ENCODE results near the gene FAM193A.
"Not testable (repeated sequence)": the region's sequence is repeated elsewhere in the genome, so short reads cannot be mapped to it uniquely, and the experiment has no call there.

FAM193A gene

DNA sequence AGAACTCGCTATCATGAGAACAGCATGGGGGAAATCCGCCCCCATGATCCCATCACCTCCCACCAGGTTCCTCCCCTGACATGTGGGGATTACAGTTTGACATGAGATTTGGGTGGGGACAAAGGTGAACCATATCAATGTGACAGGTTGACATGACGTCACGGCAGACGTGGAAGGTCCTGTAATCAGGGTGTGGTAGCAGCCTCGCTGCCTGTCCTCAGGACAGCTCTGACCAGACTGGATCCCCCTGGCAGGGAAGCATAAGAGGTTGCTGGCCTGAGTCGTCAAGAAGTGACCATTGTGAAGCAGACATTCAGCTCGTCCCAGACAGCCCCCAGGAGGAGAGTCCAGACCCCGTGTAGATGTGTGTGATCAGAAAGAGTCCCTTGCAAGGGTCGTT lies 115.1 kb downstream of the FAM193A start:
- no peak for DNase-seq (ENCODE audit: low read depth in 2 of 2)

GRCh38 chr4:2651998-2652397 lies 115.6 kb downstream of the FAM193A start:
- no peak for DNase-seq (ENCODE audit: low read depth in 2 of 2)

DNA sequence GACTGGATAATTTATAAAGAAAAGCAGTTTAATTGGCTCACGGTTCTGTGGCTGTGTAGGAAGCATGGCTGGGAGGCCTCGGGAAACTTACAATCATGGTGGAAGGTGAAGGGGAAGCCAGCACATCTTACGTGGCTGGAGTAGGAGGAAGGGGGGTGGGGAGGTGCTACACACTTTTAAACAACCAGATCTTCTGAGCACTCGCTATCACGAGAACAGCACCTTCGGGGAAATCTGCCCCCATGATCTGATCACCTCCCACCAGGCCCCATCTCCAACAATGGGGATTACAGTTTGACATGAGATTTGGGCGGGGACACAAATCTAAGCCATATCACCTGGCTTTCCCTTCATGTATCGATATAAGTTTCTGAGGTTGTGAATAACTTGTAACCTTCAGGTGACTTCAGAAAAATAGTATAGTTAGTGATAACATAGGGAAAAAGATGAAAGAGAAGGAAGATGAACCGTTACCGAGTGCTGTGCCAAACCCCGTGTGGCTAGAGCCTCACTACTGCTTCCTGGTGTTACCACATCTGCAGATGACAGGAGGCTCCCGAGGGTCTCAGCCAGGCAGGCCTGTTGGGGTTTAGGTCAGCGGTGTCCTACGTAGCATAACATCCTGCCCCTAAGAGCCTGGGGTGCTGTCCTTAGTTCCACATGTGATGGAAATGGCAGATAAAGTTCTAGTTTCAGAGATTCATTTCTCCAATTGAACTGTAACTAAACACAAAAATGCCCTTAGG lies 116.1 kb downstream of the FAM193A start:
- no peak for DNase-seq (ENCODE audit: low read depth in 2 of 2)

DNA sequence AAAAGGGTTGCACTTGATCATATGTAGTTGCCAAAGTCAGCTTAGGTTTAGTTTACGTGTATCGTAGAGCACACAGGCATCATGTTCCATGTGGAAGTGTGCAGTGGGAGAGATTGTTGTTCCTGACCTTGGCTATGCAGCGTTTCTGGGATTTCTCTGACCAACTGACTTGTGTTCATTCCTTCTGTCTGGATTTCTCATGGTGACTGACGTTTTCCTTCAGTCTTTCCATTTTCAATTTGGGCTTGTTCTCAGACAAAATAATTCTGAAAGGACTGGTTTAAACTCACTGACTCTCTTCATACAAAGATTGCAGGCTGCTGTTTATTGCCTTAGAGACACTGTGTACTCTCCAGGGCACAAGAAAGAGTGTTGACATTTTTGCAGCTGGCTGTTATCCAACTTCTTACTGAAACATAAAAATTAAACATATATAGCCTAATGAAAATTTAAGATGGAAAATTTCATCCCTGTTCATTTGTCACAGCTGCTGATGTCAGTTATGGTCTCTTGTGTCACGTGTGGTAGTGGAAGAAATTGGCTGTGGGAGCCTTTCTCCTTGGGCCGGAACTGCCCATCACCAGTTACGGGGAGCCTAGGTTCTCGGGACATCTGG lies 124.3 kb downstream of the FAM193A start:
- DNase-seq (ENCODE audit: low read depth in 2 of 2) = no peak

- no peak for DNase-seq (ENCODE audit: low read depth in 2 of 2)
Measured at GRCh38 chr4:2662598-2662997, 126.2 kb downstream of the FAM193A start.

- DNase-seq (ENCODE audit: low read depth in 2 of 2) = no peak
Measured at GRCh38 chr4:2663275-2663674, 126.8 kb downstream of the FAM193A start.

DNA sequence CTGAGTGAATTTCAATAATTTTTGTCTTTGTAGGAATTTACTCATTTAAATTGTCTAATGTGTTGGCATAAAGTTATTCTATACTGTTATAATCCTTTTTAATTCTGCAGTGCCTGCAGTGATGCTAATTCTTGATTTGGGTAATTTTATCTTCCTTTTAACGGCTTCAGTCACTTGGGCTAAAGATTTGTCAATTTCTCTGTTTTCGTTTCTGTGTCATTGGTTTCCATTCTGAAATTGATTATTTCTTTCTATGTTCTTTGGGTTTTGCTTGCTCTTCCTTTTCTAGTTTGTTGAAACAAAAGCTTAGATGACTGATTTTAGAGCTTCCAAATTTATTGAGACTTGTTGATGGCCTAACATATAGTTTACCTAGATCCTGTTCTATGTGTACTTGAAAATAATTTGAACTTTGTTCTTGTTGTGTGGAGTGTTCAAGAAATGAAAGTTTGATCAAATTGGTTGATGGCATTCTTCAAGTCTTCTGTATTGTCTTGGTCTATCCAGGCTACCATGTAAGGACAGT lies 130.3 kb downstream of the FAM193A start:
- DNase-seq (ENCODE audit: low read depth in 2 of 2) = no peak

- no peak for DNase-seq (ENCODE audit: low read depth in 2 of 2)
Measured at GRCh38 chr4:2667428-2667827, 131.0 kb downstream of the FAM193A start.

- no peak for DNase-seq (ENCODE audit: low read depth in 2 of 2)
Measured at GRCh38 chr4:2671267-2671895, 134.9 kb downstream of the FAM193A start.

- DNase-seq (ENCODE audit: low read depth in 2 of 2) = no peak
Measured at GRCh38 chr4:2672082-2672481, 135.6 kb downstream of the FAM193A start.

DNA sequence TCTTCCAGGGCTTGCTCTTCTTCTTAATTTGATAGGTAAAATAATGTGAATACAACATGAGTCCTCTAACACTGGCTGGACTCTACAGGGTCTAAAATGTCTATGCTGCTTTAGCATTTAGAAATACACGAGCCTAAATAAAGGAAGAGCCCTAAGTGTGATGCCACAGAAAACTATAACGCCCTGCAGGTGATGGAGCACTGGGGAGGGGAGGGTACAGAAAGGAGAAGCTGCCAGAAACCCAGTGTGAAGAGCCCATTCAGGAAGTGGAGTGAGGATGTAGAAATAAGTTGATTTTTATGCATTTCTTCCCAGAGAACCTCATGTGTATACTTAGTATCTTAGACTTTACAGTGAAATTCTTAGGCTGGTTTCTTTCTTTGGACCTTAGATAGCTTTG lies 136.3 kb downstream of the FAM193A start:
- no peak for DNase-seq (ENCODE audit: low read depth in 2 of 2)

DNA sequence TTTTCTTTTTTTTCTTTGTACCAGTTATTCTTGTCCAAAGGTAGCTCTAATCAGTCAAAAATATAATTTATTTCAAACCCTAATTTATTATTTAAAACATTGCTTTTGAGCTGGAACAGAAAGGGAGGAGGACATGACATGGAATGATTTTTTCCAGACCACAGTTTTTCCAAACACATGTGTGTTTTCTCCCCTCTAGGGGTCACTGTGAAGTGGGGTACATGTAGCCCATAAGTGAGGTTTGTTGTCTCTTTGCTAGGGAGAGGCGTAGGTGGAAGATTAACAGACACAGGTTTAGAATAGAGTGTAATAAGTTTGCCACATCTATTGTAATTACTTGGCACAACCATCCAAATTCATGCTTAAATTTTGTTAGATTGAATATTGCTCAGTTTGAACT lies 136.7 kb downstream of the FAM193A start:
- DNase-seq (ENCODE audit: low read depth in 2 of 2) = no peak

DNA sequence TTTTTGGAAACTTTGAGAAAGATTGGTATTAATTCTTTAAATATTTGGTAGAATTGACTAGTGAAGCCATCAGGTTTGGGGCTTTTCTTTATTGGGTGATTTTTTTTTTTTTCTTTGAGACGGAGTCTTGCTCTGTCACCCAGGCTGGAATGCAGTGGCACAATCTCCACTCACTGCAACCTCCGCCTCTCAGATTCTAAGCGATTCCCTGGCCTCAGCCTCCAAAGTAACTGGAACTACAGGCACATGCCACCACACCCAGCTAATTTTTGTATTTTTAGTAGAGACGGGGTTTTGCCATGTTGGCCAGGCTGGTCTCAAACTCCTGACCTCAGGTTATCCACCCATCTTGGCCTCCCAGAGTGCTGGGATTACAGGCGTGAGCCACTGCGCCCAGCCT lies 143.3 kb downstream of the FAM193A start:
- DNase-seq (ENCODE audit: low read depth in 2 of 2) = not testable (repeated sequence)

DNA sequence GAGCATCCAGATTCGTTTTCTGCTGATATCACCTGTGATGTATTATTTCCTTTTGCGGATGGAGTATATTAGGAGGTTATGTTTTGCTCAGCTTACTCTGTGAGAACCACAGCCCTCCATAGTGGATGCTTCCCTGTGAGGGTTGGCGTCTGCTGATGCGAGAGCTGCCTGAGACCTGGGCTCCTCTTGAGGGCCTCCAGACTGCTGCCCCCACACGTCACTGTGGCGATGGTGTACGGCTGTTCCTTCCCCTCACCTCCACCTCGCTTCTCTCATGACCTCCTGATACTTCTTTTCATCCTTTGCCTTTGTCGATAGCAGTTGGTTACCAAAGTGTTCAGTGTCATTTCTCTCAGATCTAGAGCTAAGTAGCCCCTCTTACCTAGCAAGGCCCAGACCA lies 148.0 kb downstream of the FAM193A start:
- DNase-seq (ENCODE audit: low read depth in 2 of 2) = no peak

DNA sequence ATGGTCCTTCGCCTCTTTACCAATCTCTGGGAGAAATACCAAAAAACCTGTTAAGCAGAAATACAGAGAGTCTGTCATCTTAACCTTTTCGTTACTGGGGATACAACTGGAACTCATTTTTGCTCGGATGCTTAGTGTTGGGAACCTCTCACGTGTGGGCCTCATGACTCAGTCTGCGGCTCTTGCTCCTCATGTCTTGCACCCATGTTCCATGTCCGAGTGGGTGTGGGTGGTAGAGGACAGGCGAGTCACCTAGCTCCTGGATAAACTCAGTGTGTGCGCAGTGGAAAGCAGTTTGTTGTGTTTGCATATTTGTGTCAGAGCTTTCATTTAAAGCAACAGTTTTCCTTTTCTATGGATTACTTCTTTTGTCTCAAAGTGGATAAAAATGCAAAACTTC lies 149.1 kb downstream of the FAM193A start:
- DNase-seq (ENCODE audit: low read depth in 2 of 2) = no peak

DNA sequence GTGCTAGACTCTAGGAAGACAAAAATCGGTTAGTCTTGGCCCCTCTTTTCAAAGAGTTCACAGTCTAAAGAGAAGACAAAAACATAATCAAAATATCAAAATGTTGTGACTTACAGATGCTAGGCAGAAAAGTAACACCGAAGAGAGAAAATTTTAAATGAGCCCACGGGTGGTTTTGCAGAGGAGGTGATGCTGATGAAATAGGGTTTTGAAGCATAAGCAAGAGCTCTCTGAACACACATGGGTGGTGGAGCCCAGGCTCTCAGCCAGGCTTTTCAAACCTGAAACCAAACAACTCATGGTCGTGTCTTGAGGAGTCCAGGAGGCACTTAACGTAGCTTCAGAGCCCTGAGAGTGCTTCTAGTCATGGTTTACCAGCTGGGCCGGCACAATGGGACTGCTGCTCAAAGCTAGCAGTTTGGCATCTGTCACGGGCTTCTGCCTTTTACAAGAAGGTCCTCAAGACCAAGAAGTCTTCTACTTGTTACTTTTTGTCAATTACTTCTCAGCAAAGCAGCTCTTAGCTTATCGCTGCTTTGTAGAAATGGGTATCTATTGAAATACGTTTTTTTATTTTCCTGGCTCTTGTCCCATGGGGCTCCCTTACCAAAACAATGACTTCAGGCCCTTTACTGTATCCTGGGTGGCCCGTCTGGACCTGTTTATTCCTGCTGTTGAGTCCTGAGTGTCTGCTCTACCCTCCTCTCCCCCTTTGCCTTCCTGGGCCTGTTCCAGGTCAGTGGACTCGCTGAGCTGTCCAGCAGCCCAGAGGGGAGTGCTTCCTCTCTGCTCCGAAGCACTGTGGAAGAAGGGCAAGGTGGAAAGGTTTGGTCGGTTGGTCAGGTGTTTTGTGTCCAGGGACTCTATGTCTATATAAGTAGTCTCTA lies 150.2 kb downstream of the FAM193A start:
- DNase-seq (ENCODE audit: low read depth in 2 of 2) = no peak

DNA sequence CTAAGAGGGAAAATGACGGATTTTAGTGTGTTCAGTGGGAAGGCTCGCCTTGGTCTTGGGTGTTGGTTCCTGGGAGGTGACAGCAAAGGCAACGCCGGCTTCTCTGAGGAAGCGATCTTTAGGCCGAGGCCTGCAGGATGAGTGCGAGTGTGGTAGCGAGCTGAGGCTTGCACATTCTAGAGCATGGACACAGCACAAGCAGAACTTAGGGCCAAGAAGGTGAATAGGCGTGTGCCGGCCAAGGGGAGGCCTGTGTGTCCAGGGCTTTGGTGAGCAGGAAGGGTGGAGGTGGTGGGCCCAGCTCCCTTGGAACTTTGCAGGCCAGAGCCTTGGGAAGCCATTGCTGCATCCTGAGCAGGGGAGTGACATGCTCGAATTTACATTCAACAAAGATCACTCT lies 151.8 kb downstream of the FAM193A start:
- no peak for DNase-seq (ENCODE audit: low read depth in 2 of 2)

DNA sequence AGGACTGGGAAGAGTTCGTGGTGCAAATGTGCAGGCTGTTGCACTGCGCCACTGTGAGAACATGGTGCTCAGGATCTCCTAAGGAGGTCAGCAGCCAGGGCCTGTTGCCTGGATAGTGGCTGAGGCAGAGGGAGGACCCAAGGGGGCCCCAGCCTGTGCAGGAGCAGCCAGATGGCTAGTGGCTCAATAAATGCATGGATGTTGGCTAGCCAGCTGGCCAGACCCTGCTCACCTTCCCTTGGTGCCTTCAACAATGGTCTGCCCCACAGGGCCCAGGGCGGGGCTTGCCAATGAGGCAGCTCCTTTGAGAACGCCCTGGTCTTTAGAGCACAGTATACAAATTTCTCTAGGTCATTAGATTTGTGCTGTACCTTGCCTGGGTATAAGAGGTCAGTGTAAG lies 152.2 kb downstream of the FAM193A start:
- no peak for DNase-seq (ENCODE audit: low read depth in 2 of 2)

GRCh38 chr4:2689114-2689513 lies 152.7 kb downstream of the FAM193A start:
- DNase-seq (ENCODE audit: low read depth in 2 of 2) = no peak

DNA sequence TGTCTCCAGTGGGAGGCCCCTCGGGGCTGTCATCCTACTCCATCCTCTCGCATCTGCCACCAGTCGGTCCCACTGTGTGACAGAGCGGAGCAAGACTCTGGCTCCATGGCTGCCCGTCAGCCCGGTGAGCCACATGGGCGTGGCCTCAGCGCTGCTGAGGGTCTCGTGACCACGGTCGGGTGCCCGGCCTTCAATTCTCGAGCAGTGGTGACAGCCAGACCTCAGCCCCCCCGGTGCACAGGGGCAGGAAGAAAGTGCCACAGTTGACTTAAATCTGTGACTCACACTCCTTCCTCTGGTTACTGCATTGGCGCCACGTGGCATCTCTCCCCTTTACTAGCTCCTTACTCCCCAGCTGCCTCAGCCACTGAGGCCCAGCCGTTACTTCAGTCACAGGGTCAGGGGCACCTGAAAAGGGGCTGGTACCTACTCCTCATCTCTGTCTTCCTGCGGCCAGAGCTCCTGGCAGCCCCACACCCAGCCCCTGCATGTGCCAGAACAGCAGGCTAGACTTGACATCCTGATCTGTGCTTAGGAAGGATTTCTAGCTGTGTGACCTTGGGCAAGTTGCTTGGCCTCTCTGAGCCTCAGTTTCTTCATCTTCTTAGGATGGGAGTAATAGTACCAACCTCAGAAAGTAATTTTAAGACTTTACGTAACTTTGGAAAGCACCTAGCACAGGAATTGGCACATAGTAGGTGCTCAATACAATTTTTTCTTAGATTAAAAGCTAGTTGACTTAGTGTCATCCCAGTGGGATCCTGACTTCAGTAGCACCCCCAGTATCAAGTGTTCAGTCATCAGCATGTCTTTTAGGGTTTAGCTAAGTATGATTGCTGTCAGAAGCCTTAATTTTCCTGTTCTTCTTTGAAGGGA lies 153.6 kb downstream of the FAM193A start:
- peak in 1 of 2 donors; percentile 18 for DNase-seq (ENCODE audit: low read depth in 2 of 2)

DNA sequence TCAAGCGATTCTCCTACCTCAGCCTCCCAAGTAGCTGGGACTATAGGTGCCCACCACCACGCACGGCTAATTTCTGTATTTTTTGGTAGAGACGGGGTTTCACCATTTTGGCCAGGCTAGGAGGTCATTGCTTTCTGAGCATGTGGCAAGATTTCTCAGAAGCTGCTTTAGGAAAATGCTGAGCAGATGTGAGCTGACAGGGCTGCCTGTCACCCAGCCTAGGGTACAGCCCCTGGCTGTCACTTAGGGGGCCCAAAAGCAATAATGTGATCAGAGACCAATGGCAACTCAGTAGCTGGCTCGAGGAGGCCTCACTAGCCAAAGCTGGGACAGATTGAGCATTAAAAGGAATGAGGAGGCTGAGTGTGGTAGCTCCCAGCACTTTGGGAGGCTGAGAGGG lies 154.9 kb downstream of the FAM193A start:
- DNase-seq (ENCODE audit: low read depth in 2 of 2) = no peak

Measured in stimulated activated CD8-positive, alpha-beta memory T cell treated with anti-CD3 and anti-CD28 coated beads, Interleukin-2, amount 100 ng/mL, for 1 hour (primary cell).